ENCODE data around the gene PLEKHA6. TPM values are rescaled to one million over a fixed set of nuclear protein-coding genes. Genes with fewer than 3 reads are reported as not detected.

The PLEKHA6 gene
- total RNA-seq, 1 experiment from 2014 or later = 2.1 TPM

DNA sequence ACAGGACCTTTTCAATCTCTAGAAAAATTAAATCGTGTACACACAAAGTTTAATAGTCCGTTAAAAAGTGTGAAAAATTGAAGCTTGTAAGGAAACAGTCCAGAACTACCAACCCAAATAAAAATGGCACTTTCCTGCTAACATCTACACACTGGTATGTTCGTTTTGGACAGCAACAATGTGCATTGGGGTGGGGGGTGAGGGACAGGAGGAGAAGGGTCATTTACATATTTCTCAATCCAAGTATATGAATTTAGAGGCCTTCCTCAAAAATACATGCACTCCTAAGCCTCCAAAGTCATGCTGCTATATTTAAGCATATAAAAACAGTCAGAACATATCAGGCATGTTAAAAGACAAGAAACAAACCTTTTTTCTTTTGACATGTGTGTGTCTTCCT lies 49.4 kb upstream of the PLEKHA6 start:
- TF ChIP-seq, protein P1, sequence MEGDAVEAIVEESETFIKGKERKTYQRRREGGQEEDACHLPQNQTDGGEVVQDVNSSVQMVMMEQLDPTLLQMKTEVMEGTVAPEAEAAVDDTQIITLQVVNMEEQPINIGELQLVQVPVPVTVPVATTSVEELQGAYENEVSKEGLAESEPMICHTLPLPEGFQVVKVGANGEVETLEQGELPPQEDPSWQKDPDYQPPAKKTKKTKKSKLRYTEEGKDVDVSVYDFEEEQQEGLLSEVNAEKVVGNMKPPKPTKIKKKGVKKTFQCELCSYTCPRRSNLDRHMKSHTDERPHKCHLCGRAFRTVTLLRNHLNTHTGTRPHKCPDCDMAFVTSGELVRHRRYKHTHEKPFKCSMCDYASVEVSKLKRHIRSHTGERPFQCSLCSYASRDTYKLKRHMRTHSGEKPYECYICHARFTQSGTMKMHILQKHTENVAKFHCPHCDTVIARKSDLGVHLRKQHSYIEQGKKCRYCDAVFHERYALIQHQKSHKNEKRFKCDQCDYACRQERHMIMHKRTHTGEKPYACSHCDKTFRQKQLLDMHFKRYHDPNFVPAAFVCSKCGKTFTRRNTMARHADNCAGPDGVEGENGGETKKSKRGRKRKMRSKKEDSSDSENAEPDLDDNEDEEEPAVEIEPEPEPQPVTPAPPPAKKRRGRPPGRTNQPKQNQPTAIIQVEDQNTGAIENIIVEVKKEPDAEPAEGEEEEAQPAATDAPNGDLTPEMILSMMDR (conservative IDR thresholded peaks at IDR 0.05) = no peak
- Histone ChIP-seq H3K4me2 (ENCODE audit: insufficient read depth, insufficient read length, low read length) (peak overlapping the region; percentile 99), H3K9me3 (ENCODE audit: control insufficient read depth, low read depth, low read length) (no peaks in the 10 kb centered on the region), H3K23ac (ENCODE audit: insufficient read length, low read depth, low read length) (peak overlapping the region; percentile 5), H3K27me3 (ENCODE audit: insufficient read depth, low read length) (no peaks in the 10 kb centered on the region), H2BK12ac (ENCODE audit: insufficient read length, low read depth, low read length) (no peak overlapping the region), H3T11ph (ENCODE audit: low read length) (no peak overlapping the region), H2AK5ac (ENCODE audit: insufficient read length, low read length) (no peak overlapping the region), H3K4me1 (ENCODE audit: insufficient read depth, low read length) (peaks cover 6% of the 10 kb centered on the region; the same call in 1 of the 2 replicates), H3K18ac (ENCODE audit: insufficient read length, low read depth, low read length) (no peak overlapping the region), H4K5ac (ENCODE audit: insufficient read length, low read depth, low read length) (no peak overlapping the region), H2BK5ac (ENCODE audit: insufficient read length, low read length) (no peak overlapping the region), H4K8ac (replicated peaks; ENCODE audit: insufficient read length, low read depth, low read length) (no peak overlapping the region), H2BK120ac (ENCODE audit: low read depth, low read length, poor library complexity, severe bottlenecking) (no peak overlapping the region), H3K27ac (ENCODE audit: insufficient read length, low read depth, low read length) (no peak overlapping the region), H4K20me1 (ENCODE audit: control insufficient read depth, insufficient read depth, insufficient read length) (peaks cover 2% of the 10 kb centered on the region), H3K79me2 (ENCODE audit: insufficient read depth, low read length) (peaks cover 50% of the 10 kb centered on the region), H3K23me2 (ENCODE audit: insufficient read length, low read depth, low read length, poor library complexity, severe bottlenecking) (peaks cover 21% of the 10 kb centered on the region), H2BK15ac (ENCODE audit: low read depth, low read length) (no peak overlapping the region), H3K56ac (ENCODE audit: insufficient read length, low read depth, low read length) (no peak overlapping the region), H3K79me1 (ENCODE audit: insufficient read depth, low read depth, low read length, poor library complexity, severe bottlenecking) (peaks cover 1% of the 10 kb centered on the region), H4K91ac (ENCODE audit: insufficient read length, low read depth, low read length) (no peak overlapping the region), H3K4ac (ENCODE audit: low read depth, low read length) (no peak overlapping the region), H3K9ac (ENCODE audit: extremely low read depth, insufficient read length, low read length) (peak overlapping the region; percentile 81), H2BK20ac (ENCODE audit: low read depth, low read length, poor library complexity, severe bottlenecking) (no peak overlapping the region), H3K14ac (ENCODE audit: insufficient read depth, low read length) (no peak overlapping the region), H2AFZ (ENCODE audit: low read length) (no peak overlapping the region)
- no peak for DNase-seq
- no peak overlapping the region for H3K27ac Mint-ChIP-seq
- H3K4me1 Mint-ChIP-seq = peaks cover 7 to 15% of the 10 kb centered on the region in 2 experiments
- peaks cover 29 to 55% (median 55%) of the 10 kb centered on the region in 3 experiments for H3K36me3 Mint-ChIP-seq (ENCODE audit: insufficient read depth in 1 of 3, low read depth in 3 of 3)
- no CpG with 5 or more reads among the region's 3 CpGs for WGBS (ENCODE audit: extremely low coverage, insufficient read length, low lambda C conversion rate)
- H3K4me3 Mint-ChIP-seq = peak overlapping the region; percentile 98 to 100
- H3K27me3 Mint-ChIP-seq (ENCODE audit: low read depth) = no peaks in the 10 kb centered on the region
- H3K9me3 Mint-ChIP-seq = no peaks in the 10 kb centered on the region; a peak in 2 of 5 replicates
